ENCODE measurements around the gene SLC22A23.

The SLC22A23 gene

DNA sequence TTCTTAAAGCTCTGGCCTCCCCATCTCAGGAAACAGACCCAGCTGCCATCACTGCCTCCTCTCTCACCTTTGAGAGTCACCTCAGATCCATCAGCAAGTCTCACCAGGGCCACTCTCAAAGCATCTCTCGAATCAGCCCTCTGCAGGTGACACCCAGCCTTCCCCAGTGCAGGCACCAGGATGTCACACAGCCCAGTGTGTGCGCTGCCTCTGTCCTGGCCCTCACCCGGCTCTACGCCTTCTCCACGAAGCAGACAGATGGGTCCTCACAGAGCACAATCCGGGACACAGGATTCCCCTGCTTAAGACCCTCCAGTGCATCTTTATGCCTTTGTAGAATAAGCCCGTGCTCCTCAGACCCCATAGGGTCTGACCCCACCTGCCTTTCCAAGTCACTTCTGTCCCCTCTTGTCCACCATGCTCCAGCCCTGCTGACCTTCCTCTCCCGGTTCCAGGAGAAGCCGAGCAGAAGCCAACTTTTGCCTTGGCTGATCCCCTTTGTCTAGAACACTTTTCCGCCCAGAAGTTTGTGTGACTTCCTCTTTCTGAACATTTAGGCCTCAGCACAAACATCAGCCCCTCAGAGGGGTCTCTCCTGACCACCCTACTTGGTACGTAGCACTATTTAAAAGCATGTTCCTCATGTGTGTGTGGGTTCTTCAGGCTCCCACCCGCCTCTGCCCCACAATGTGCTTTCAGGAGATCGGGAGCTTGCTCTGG, 137.9 kb downstream of the SLC22A23 start:
- Mint-ChIP-seq H3K9me3 (no peaks in the 10 kb centered on the region), H3K4me1 (peaks cover 16% of the 10 kb centered on the region), H3K4me3 (no peak overlapping the region), H3K27me3 (peaks cover 35% of the 10 kb centered on the region), H3K36me3 (no peaks in the 10 kb centered on the region), H3K27ac (no peak overlapping the region)
- DNase-seq = no peak
- CTCF ChIA-PET = interaction anchor here (0.7 to 1.6 kb wide), 2 partner anchors 13 to 20 kb away, joined by 3 to 4 read pairs; no protein-coding TSS in a partner anchor

DNA sequence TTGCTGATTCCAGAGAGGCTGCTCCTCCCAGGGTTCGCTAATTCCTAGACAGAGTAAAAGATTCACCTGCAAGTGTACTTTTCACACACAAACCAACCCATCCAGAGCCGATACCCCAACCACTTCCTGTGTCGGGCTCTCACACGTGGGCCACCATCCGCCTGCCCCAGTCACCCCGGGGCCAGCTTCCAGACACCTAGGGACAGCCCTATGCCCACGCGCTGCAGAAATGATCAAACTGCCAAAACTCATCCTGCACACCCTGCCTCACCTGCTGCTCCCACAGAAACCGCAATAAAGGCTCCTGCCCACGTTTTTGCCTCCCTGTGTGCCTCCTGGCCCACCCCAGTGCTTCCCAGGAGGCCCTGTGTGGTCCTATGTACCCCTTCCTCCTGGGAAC, 138.6 kb downstream of the SLC22A23 start:
- peaks cover 16% of the 10 kb centered on the region for H3K4me1 Mint-ChIP-seq
- no peaks in the 10 kb centered on the region for H3K36me3 Mint-ChIP-seq
- H3K27ac Mint-ChIP-seq = no peak overlapping the region
- H3K9me3 Mint-ChIP-seq = no peaks in the 10 kb centered on the region
- H3K4me3 Mint-ChIP-seq = no peak overlapping the region
- CTCF ChIA-PET = interaction anchor here (1.6 kb wide), 1 partner anchor 21 kb away, joined by 4 read pairs; no protein-coding TSS in a partner anchor
- peak; percentile 62 for DNase-seq
- peaks cover 35% of the 10 kb centered on the region for H3K27me3 Mint-ChIP-seq

DNA sequence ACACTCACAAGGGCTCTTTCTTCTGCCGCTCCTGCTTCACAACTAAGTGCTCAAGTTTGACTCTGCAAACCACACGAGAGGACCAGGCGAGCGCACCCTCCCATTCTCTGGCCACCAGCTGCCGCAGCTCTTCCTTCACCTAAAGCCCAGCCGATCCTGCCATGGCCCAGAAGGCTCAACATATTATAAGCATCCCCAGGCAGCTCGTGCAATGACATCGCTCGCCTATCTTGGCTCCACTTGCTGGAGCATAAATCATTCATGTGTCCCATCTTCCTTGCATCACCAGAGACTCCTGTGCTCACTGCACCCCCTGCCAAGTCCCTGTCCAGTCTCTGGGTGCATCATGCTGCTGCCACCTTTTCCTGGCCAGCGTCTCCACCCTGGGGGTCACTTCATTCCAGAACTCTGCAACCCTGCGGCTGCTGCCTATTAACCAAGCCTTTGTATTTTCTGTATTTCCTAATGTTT, 139.1 kb downstream of the SLC22A23 start:
- H3K27me3 Mint-ChIP-seq = peaks cover 35% of the 10 kb centered on the region
- no peak for DNase-seq
- peaks cover 16% of the 10 kb centered on the region for H3K4me1 Mint-ChIP-seq
- no peaks in the 10 kb centered on the region for H3K9me3 Mint-ChIP-seq
- no peak overlapping the region for H3K4me3 Mint-ChIP-seq
- CTCF ChIA-PET = interaction anchor here (0.9 kb wide), 1 partner anchor 412 kb away, joined by 3 read pairs; no protein-coding TSS in a partner anchor
- no peak overlapping the region for H3K27ac Mint-ChIP-seq
- no peaks in the 10 kb centered on the region for H3K36me3 Mint-ChIP-seq

DNA sequence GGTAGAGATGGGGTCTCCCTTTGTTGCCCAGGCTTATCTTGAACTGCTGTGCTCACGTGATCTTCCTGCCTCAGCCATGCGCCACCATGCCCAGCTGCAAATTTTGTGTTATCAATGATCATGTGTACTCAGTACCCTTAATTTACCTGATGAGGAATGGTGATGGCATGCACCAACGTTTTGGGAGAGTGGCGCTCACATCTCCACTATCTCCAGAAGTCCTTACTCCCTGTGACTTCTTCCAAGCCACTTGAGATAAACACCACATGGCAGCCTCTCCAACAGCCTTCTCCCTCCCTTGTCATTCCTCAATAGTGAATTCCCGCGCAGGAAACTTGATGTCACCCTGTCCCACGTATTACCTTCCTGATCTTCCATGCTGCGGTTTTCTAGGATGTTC, 140.0 kb downstream of the SLC22A23 start:
- H3K9me3 Mint-ChIP-seq = no peaks in the 10 kb centered on the region
- DNase-seq = no peak
- H3K36me3 Mint-ChIP-seq = no peaks in the 10 kb centered on the region
- H3K27me3 Mint-ChIP-seq = peaks cover 35% of the 10 kb centered on the region
- CTCF ChIA-PET = interaction anchor here (0.9 kb wide), 1 partner anchor 413 kb away, joined by 3 read pairs; no protein-coding TSS in a partner anchor
- H3K27ac Mint-ChIP-seq = no peak overlapping the region
- H3K4me3 Mint-ChIP-seq = no peak overlapping the region
- peaks cover 16% of the 10 kb centered on the region for H3K4me1 Mint-ChIP-seq

DNA sequence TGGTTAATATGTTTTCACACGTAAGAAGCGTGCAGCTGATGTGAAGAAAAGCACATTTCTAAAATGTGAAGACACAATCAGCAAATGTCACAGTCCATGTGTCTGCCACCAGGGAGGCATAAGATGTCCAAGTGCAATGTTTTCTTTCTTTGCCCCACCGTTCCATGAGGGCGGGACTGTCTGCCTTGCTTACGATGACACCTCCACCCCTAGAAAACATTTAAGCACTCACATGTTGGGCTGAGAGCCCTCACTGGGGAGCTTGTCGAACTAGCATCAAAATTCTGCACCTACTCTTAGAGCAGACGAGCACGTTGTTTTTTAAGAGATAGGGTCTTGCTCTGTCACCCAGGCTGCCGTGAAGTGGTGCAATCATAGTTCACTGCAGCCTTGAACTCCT, 140.5 kb downstream of the SLC22A23 start:
- no peaks in the 10 kb centered on the region for H3K36me3 Mint-ChIP-seq
- CTCF ChIA-PET = no interaction called here
- DNase-seq = no peak
- peaks cover 16% of the 10 kb centered on the region for H3K4me1 Mint-ChIP-seq
- H3K9me3 Mint-ChIP-seq = no peaks in the 10 kb centered on the region
- H3K27ac Mint-ChIP-seq = no peak overlapping the region
- peaks cover 35% of the 10 kb centered on the region for H3K27me3 Mint-ChIP-seq
- H3K4me3 Mint-ChIP-seq = no peak overlapping the region

DNA sequence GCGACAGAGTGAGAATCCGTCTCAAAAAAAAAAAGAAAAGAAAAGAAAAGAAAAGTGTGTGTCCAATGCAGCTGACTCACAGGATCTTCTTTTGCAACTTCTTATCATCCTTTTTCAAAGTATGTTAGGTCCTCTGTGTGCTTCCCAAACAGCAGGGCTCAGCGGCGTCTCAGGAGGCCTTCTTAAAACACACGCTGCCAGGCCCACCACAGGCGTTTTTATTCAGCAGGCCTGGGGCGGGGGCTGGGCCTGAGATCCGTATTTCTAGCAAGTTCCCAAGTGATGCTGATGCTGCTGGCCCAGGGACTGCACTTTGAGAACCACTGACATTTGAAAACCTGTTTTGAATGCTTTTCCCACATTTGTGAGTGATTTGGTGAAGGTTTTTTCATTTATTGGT, 141.0 kb downstream of the SLC22A23 start:
- Mint-ChIP-seq H3K4me1 (peaks cover 16% of the 10 kb centered on the region), H3K27me3 (peaks cover 35% of the 10 kb centered on the region), H3K27ac (no peak overlapping the region), H3K36me3 (no peaks in the 10 kb centered on the region), H3K4me3 (no peak overlapping the region), H3K9me3 (no peaks in the 10 kb centered on the region)
- DNase-seq = no peak
- CTCF ChIA-PET = no interaction called here

DNA sequence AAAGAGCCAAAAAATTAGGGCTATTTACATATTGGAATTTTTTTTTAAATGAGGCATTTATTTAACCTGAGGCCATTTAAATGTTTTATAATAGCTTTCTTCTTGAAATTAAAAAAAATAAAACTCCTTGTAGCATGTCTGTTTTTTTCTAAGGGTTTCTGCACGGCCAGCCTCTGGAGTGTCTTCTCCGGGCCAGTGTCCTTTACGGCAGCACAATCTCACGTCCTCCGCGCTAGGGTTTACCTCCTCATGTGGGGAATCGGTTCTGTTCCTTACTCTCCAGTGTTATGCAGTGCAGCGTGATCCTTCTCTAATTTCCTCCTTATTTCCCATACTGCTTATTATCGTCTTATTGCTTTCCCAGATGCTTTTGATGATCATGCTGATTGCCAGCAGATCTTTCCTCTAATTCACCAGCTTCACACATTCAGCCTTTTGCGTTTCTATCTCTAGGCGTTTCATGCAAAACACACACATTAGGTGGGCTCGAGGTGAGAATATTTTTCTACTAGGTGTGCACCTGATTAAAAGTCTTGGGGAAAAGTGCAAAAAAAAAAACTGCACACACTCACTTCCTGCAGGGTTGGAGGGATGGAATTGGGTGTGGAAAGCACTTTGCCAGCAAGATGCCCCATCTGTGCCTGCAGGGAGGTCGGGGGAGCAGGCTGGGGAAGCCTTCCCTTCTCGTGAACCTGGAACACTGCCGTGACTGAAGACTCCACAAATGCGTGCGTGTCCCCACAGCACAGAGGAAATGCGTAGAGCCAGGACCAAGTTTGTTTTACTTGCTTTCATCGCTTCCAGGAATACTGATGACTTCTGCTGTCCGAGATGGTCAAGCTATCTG, 142.0 kb downstream of the SLC22A23 start:
- CTCF ChIA-PET = interaction anchor here (1.1 kb wide), 2 partner anchors 21 to 418 kb away, joined by 3 to 4 read pairs; no protein-coding TSS in a partner anchor
- no peaks in the 10 kb centered on the region for H3K9me3 Mint-ChIP-seq
- H3K36me3 Mint-ChIP-seq = no peaks in the 10 kb centered on the region
- no peak overlapping the region for H3K4me3 Mint-ChIP-seq
- peaks cover 16% of the 10 kb centered on the region for H3K4me1 Mint-ChIP-seq
- no peak for DNase-seq
- H3K27ac Mint-ChIP-seq = no peak overlapping the region
- peaks cover 29% of the 10 kb centered on the region for H3K27me3 Mint-ChIP-seq

DNA sequence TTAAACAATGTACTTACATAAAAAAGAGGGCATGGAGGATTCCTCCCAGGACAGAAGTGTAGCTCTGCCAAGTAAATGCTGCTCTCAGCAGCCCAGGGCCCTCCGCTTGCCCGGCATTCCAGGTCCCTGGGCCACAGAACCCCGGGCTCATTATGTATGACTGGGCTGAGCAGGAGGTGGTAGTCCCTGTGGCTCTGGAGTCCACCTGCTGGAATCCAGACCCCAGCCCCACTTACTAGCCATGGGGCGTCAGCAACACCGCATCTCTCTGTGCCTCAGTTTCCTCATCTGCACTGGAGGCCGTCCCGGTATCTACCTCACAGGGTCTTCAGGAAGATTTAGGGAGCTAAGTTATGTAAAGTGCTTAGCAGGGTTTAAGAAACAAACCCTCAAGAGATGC, 142.7 kb downstream of the SLC22A23 start:
- H3K4me1 Mint-ChIP-seq = peaks cover 16% of the 10 kb centered on the region
- DNase-seq = no peak
- no peak overlapping the region for H3K27ac Mint-ChIP-seq
- CTCF ChIA-PET = interaction anchor here (1.1 kb wide), 2 partner anchors 21 to 418 kb away, joined by 3 to 4 read pairs; no protein-coding TSS in a partner anchor
- H3K36me3 Mint-ChIP-seq = no peaks in the 10 kb centered on the region
- H3K4me3 Mint-ChIP-seq = no peak overlapping the region
- H3K27me3 Mint-ChIP-seq = peaks cover 22% of the 10 kb centered on the region
- no peaks in the 10 kb centered on the region for H3K9me3 Mint-ChIP-seq

DNA sequence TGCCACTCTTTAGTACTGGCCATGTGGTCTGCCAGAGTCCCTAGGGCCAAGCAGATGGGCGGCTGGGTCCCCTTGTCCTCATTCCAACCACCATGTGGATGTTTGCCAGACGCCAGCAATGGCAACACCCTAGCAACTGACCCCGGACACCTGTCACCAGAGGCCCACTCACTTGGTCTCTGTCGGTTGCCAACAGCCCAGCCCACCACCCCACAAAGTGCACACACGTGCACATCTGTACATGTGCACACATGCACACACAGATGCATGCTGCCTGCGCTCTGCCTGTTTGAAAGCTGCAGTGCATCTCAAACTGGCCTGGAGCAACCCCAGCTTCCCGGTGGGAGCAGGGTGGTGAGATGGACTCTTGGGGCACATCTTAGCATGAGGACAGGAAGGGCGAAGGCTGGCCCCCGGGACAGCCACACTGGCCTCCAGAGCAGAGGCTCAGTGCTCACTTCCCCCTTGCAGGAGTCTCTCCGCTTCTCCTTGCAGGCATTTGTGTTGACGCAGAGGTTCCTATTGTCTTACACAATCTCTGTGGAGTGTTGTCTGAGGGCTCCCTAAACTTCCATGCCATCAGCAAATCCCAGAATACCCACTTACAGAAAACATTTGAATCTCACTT, 144.1 kb downstream of the SLC22A23 start:
- DNase-seq = no peak
- Mint-ChIP-seq H3K4me1 (peaks cover 4% of the 10 kb centered on the region), H3K27me3 (peaks cover 8% of the 10 kb centered on the region), H3K36me3 (no peaks in the 10 kb centered on the region), H3K4me3 (no peak overlapping the region), H3K27ac (no peak overlapping the region), H3K9me3 (no peaks in the 10 kb centered on the region)
- CTCF ChIA-PET = no interaction called here

DNA sequence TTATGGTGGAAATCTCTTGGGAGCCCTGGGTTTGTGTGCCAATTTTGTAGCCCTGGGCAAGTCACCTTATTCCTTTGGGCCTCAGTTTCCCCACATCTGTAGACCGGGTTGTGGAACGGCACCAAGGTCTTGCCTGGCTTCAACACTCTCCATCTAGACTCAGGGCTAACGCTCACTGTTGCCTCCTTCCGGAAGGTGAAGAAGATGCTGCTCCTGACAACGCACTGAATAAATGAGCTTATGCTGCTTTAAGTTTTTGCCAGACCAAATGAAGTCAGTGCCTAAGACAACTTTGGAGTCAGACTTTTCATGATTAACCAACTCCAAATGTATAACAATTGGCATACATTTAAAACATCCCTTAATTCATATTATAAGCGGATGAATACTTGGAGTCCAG, 145.0 kb downstream of the SLC22A23 start:
- Mint-ChIP-seq H3K4me3 (no peak overlapping the region), H3K36me3 (no peaks in the 10 kb centered on the region), H3K27ac (no peak overlapping the region), H3K4me1 (no peaks in the 10 kb centered on the region), H3K9me3 (no peaks in the 10 kb centered on the region), H3K27me3 (no peaks in the 10 kb centered on the region)
- CTCF ChIA-PET = no interaction called here
- DNase-seq = no peak

DNA sequence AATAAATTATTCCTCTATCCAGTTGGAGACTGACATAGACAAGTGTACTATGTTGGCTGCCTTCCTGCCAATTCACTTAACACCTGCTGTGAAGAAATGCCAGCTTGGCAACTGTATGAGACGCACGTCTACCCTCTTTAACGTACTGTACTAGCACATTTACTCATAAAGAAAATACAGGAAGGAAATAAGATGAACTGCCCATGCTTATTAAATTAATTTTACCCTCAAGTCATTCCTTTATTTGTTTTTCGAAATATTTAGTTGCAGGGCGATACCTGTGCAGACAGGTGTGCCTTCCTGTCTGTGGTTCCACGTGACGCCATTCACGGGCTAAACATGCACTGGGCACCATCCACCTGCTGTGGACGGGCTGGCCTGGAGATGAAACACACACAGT, 146.1 kb downstream of the SLC22A23 start:
- H3K9me3 Mint-ChIP-seq = peaks cover 5% of the 10 kb centered on the region
- H3K36me3 Mint-ChIP-seq = no peaks in the 10 kb centered on the region
- CTCF ChIA-PET = no interaction called here
- H3K4me1 Mint-ChIP-seq = no peaks in the 10 kb centered on the region
- H3K27me3 Mint-ChIP-seq = no peaks in the 10 kb centered on the region
- H3K27ac Mint-ChIP-seq = no peak overlapping the region
- no peak overlapping the region for H3K4me3 Mint-ChIP-seq
- DNase-seq = no peak

DNA sequence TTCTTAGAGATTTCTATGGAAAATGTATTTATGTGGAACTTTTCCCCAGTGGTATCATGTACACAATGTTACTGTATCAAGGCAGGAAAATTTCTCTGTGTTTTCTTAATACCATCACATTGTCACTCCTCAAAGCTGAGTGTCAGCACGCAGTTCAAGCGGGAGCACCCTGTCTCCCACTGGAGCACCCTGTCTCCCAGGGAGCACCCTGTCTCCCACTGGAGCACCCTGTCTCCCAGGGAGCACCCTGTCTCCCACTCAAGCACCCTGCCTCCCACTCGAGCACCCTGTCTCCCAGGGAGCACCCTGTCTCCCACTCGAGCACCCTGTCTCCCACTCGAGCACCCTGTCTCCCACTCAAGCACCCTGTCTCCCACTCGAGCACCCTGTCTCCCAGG, 146.8 kb downstream of the SLC22A23 start:
- Mint-ChIP-seq H3K27me3 (no peaks in the 10 kb centered on the region), H3K4me1 (no peaks in the 10 kb centered on the region), H3K4me3 (no peak overlapping the region), H3K27ac (no peak overlapping the region), H3K36me3 (no peaks in the 10 kb centered on the region), H3K9me3 (peaks cover 8% of the 10 kb centered on the region)
- CTCF ChIA-PET = interaction anchor here (0.7 kb wide), 1 partner anchor 1058 kb away, joined by 3 read pairs; no protein-coding TSS in a partner anchor
- DNase-seq = no peak

DNA sequence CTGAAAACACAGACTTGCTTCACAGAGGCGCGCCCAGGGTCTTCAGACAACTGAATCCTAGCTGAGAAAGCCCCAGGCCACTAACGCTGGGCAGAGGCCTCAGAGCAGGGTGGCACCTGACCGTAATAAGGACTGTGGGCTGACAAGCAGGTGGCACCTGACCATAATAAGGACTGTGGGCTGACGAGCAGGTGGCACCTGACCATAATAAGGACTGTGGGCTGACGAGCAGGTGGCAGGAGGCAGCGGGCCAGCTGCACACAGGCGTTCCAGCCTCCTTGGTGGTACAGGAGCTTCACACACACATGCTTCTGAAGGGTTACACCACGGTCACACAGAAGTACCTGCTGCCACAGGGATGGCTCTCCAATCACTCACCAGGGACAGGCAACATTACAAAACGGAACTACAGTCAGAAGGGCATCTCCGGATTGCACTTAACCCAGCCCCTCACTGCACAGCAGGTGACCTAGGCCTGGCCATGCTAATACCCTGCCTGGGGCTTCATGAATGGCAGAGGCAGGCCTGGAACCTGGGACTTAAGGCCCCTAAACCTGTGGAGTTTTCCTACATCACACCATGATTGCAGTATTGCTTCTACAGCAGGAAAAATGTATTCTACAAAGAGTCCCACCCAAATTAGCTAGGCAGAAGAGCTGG, 147.3 kb downstream of the SLC22A23 start:
- no peak overlapping the region for H3K4me3 Mint-ChIP-seq
- H3K27me3 Mint-ChIP-seq = no peaks in the 10 kb centered on the region
- CTCF ChIA-PET = interaction anchor here (0.7 kb wide), 1 partner anchor 1058 kb away, joined by 3 read pairs; no protein-coding TSS in a partner anchor

DNA sequence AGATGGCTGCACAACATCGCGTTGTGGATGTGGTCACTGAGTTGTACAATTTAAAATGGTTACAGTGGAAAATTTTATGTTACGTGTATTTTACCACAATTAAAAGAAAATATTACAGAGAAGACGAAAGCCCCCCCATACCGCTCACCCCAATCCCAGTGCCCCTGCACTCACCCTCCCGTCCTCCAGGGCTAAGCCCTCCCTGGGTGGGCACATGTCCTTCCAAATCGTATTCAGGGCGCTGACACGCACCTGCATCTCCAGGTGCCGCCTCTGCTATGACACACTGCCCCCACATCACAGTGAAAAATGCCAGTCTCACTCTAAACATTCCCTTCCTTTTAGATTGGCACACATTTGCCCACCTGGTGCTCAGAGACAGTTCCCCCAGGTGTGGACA, 148.7 kb downstream of the SLC22A23 start:
- no peaks in the 10 kb centered on the region for H3K27me3 Mint-ChIP-seq
- H3K9me3 Mint-ChIP-seq = peaks cover 8% of the 10 kb centered on the region
- no peak for DNase-seq
- no peaks in the 10 kb centered on the region for H3K4me1 Mint-ChIP-seq
- H3K27ac Mint-ChIP-seq = no peak overlapping the region
- H3K4me3 Mint-ChIP-seq = no peak overlapping the region
- CTCF ChIA-PET = no interaction called here
- no peaks in the 10 kb centered on the region for H3K36me3 Mint-ChIP-seq

More for the DNA sequence above, 147.3 kb downstream of the SLC22A23 start:
- Mint-ChIP-seq H3K4me1 (no peaks in the 10 kb centered on the region), H3K9me3 (peaks cover 8% of the 10 kb centered on the region), H3K27ac (no peak overlapping the region), H3K36me3 (no peaks in the 10 kb centered on the region)
- DNase-seq = no peak
